Kidney (tissue), 14 donors: ENCODE data around the gene MEA1. TPM values are rescaled to one million over a fixed set of nuclear protein-coding genes. Genes with fewer than 3 reads are reported as not detected.

Experiments
- DNase-seq, 5 donors: peaks; one replicate each; pipeline ENCODE4 v3.0.0-alpha.2; 2013 to 2020
- FAIRE-seq: peaks from 2 replicates; lab custom pipeline; 2012; peaks lifted over from hg19 to GRCh38; lab: Jason Lieb, UNC
- H3K27ac ChIP-seq, 2 donors: one replicate each; pipeline ENCODE4 v1.7.0; 2013; ENCODE audit warnings: low read depth in 2 of 2, low read length in 2 of 2, inconsistent platforms in 1 of 2
- H3K27me3 ChIP-seq: one replicate; pipeline ENCODE4 v1.7.1; 2013; ENCODE audit warnings: low read length, inconsistent platforms; ENCODE audit not compliant: control insufficient read depth, insufficient read depth
- H3K36me3 ChIP-seq, 3 donors: one replicate each; pipeline versions ENCODE4 v1.7.0 to v1.7.1; 2013; ENCODE audit warnings: low read length in 3 of 3, control low read depth in 1 of 3, inconsistent platforms in 1 of 3; ENCODE audit not compliant: insufficient read depth in 3 of 3, control insufficient read depth in 2 of 3
- H3K4me1 ChIP-seq, 3 donors: one replicate each; pipeline versions ENCODE4 v1.7.0 to v1.7.1; 2013; ENCODE audit warnings: low read length in 3 of 3, inconsistent platforms in 1 of 3, low read depth in 1 of 3; ENCODE audit not compliant: control insufficient read depth in 2 of 3, insufficient read depth in 2 of 3
- H3K4me3 ChIP-seq, 3 donors: one replicate each; pipeline versions ENCODE4 v1.7.0 to v1.8.1; 2013; ENCODE audit warnings: low read length in 3 of 3, control low read depth in 1 of 3, inconsistent platforms in 1 of 3
- H3K9ac ChIP-seq, 3 donors: one replicate each; pipeline versions ENCODE4 v1.7.0 to v1.7.1; 2013; ENCODE audit warnings: low read length in 3 of 3, control low read depth in 1 of 3, inconsistent platforms in 1 of 3
- H3K9me3 ChIP-seq, 3 donors: one replicate each; pipeline versions ENCODE4 v1.7.0 to v1.7.1; 2013; ENCODE audit warnings: low read length in 3 of 3, control low read depth in 1 of 3, inconsistent platforms in 1 of 3; ENCODE audit not compliant: control insufficient read depth in 2 of 3, insufficient read depth in 1 of 3
- intact Hi-C: fragments of 100-400 bp; cut with DNase I; formaldehyde crosslinking; loops from one replicate; pipeline ENCODE4 v1.11.1; 2022
- polyA plus RNA-seq: library from polyadenylated mRNA; stranded (reverse); fragments of 350-450 nt; fragmentation: Illumina TruSeq; extraction: RNeasy Lipid Tissue Mini Kit (QIAGEN cat#74804); gene quantifications from one replicate; pipeline ENCODE4 v1.2.3, GENCODE V29; 2014; ENCODE audit warnings: low read depth, low replicate concordance; ENCODE audit not compliant: insufficient read depth
- total RNA-seq: library from RNA; stranded (reverse); fragmentation: NEBNext Ultra II Directional; extraction: Animal tissue kit (Norgen Biotek cat#: 25700); gene quantifications from one replicate; pipeline ENCODE4 v1.2.1, GENCODE V29; 2021
- TF ChIP-seq, protein P1 (sequence below): IDR thresholded peaks from 3 replicates; pipeline ENCODE4 v1.5.1; 2012; ENCODE audit warnings: mild to moderate bottlenecking, moderate library complexity, borderline replicate concordance; ENCODE audit not compliant: insufficient read depth; ENCODE audit errors: extremely low read depth
- donor health status: control.
- donor health status: control.
- donor health status: control.
- donor health status: control.
- donor health status: control.
- donor health status: DM: yes; HTN: yes; CAD: no.
- donor health status: Normal renal cell carcinoma (clear cell type).

The MEA1 gene
- total and polyA plus RNA-seq, 2 donors from 2014 or later, result 53.2 to 149 TPM

DNA sequence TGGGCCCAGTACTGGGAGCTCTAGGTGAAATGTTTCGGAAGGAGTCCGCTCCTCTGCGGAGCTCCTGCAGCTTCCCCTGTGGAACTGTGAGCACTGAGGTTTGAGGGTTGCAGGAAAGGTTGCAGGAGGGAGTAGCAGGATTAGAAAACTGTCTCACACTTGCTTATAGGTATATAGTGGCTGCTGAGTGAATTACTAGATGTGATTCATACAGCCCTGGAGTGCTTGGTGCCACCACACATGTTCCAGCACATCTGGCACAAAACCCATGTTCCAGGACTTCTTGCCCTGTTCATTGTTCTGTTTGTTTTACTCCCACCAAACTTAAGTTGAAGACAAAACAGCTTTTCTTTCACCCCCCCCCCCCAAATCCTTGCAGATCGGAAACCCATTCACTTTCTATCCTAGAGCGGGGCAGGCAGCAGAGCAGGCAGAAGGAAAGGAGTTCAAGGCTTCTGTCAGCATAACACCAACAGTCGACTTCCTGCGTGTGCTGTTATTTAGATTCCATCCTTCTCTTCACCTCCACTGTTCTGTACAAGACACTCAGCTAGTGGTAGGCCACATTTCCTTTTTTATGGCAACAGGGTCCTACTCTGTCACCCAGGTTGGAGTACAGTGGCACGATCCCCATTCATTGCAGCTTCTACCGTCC is 34.1 kb downstream of the MEA1 start:
- intact Hi-C loops, result no loop called here
- TF ChIP-seq, protein P1, sequence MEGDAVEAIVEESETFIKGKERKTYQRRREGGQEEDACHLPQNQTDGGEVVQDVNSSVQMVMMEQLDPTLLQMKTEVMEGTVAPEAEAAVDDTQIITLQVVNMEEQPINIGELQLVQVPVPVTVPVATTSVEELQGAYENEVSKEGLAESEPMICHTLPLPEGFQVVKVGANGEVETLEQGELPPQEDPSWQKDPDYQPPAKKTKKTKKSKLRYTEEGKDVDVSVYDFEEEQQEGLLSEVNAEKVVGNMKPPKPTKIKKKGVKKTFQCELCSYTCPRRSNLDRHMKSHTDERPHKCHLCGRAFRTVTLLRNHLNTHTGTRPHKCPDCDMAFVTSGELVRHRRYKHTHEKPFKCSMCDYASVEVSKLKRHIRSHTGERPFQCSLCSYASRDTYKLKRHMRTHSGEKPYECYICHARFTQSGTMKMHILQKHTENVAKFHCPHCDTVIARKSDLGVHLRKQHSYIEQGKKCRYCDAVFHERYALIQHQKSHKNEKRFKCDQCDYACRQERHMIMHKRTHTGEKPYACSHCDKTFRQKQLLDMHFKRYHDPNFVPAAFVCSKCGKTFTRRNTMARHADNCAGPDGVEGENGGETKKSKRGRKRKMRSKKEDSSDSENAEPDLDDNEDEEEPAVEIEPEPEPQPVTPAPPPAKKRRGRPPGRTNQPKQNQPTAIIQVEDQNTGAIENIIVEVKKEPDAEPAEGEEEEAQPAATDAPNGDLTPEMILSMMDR, result no peak
- no peak for FAIRE-seq
- Histone ChIP-seq H3K9me3 (no peaks in the 10 kb centered on the region), H3K27ac (peak overlapping the region; percentile 76 to 78), H3K4me3 (peak overlapping the region; percentile 94 to 99 (median 97)), H3K36me3 (no peaks in the 10 kb centered on the region), H3K9ac (peak overlapping the region; percentile 83 to 95 (median 94)), H3K4me1 (peaks cover 0 to 17% (median 6%) of the 10 kb centered on the region in 3 donors), H3K27me3 (no peaks in the 10 kb centered on the region)
- no peak for DNase-seq

GRCh38 chr6:42978839-42979522 is 34.8 kb downstream of the MEA1 start, which contains the start of gene PEX6:
TSS of gene PEX6 (minus strand) at chr6:42979181. CDS start at chr6:42979150, 31 bp downstream.
- H3K4me1 ChIP-seq, result peaks cover 0 to 17% (median 6%) of the 10 kb centered on the region in 3 donors
- TF ChIP-seq, protein P1, result no peak
- peak within 1 kb of the TSS; percentile 83 to 95 (median 94) for H3K9ac ChIP-seq
- no peaks in the 10 kb centered on the region for H3K27me3 ChIP-seq
- FAIRE-seq (no peak), DNase-seq (peak; percentile 87 to 98 (median 94))
- intact Hi-C loops, result no loop called here
- peak within 1 kb of the TSS; percentile 94 to 99 (median 97) for H3K4me3 ChIP-seq
- peak within 1 kb of the TSS; percentile 76 to 78 for H3K27ac ChIP-seq
- H3K9me3 ChIP-seq, result no peaks in the 10 kb centered on the region
- H3K36me3 ChIP-seq, result no peaks in the 10 kb centered on the region

- peak; percentile 11 to 82 (median 36) for DNase-seq
- peak overlapping the region; percentile 47 to 78 for H3K27ac ChIP-seq
- intact Hi-C loops, result no loop called here
Observed at GRCh38 chr6:42978487-42978838, 35.3 kb downstream of the MEA1 start.

More at GRCh38 chr6:42978487-42978838, 35.3 kb downstream of the MEA1 start:
- Histone ChIP-seq H3K27me3 (no peaks in the 10 kb centered on the region), H3K36me3 (peaks cover 0 to 3% (median 0%) of the 10 kb centered on the region in 3 donors), H3K4me1 (peaks cover 0 to 13% (median 6%) of the 10 kb centered on the region in 3 donors), H3K4me3 (peak overlapping the region; percentile 46 to 99 (median 97)), H3K9ac (peak overlapping the region; percentile 10 to 95 (median 73)), H3K9me3 (no peaks in the 10 kb centered on the region)
- no peak for FAIRE-seq
- TF ChIP-seq, protein P1, result no peak
